Measurements from ENCODE around the gene ISOC2.
A peak's percentile ranks its signal among the peaks of the same experiment; 100 is the strongest.

Gene ISOC2

GRCh38 chr19:55491546-55492360, 30.3 kb upstream of the ISOC2 start:
- no peak for DNase-seq (ENCODE audit: low read depth, low spot score)
- H3K4me3 ChIP-seq (ENCODE audit: low read length) = no peak overlapping the region

GRCh38 chr19:55490478-55491432, 29.3 kb upstream of the ISOC2 start:
- no peak for DNase-seq (ENCODE audit: low read depth, low spot score)
- no peak overlapping the region for H3K4me3 ChIP-seq (ENCODE audit: low read length)

GRCh38 chr19:55489711-55490477, 28.5 kb upstream of the ISOC2 start:
- no peak for DNase-seq (ENCODE audit: low read depth, low spot score)
- no peak overlapping the region for H3K4me3 ChIP-seq (ENCODE audit: low read length)

GRCh38 chr19:55488986-55489710, 27.7 kb upstream of the ISOC2 start:
- H3K4me3 ChIP-seq (ENCODE audit: low read length) = no peak overlapping the region

GRCh38 chr19:55487924-55488687, 26.7 kb upstream of the ISOC2 start, which contains the start of gene SSC5D:
Gene SSC5D (plus strand): TSS chr19:55488436. CDS start chr19:55488590, 154 bp downstream.
- DNase-seq (ENCODE audit: low read depth, low spot score) = no peak
- no peak within 1 kb of the TSS for H3K4me3 ChIP-seq (ENCODE audit: low read length)

More at GRCh38 chr19:55488986-55489710, 27.7 kb upstream of the ISOC2 start:
- no peak for DNase-seq (ENCODE audit: low read depth, low spot score)

- no peak overlapping the region for H3K4me3 ChIP-seq (ENCODE audit: low read length)
- DNase-seq (ENCODE audit: low read depth, low spot score) = no peak
These were observed 25.8 kb upstream of the ISOC2 start for GRCh38 chr19:55486971-55487923.

- no peak for DNase-seq (ENCODE audit: low read depth, low spot score)
These were observed 24.9 kb upstream of the ISOC2 start for GRCh38 chr19:55486043-55486970.

GRCh38 chr19:55485439-55486011, 24.1 kb upstream of the ISOC2 start:
- no peak for DNase-seq (ENCODE audit: low read depth, low spot score)

More at GRCh38 chr19:55486043-55486970, 24.9 kb upstream of the ISOC2 start:
- H3K4me3 ChIP-seq (ENCODE audit: low read length) = peak overlapping the region; percentile 77

GRCh38 chr19:55484593-55485438, 23.4 kb upstream of the ISOC2 start, which contains the start of gene NAT14:
Gene NAT14 (plus strand): TSS chr19:55485188. CDS start chr19:55485709, 521 bp downstream.
- DNase-seq (ENCODE audit: low read depth, low spot score) = peak; percentile 64
- peak within 1 kb of the TSS; percentile 77 for H3K4me3 ChIP-seq (ENCODE audit: low read length)

More at GRCh38 chr19:55485439-55486011, 24.1 kb upstream of the ISOC2 start:
- peak overlapping the region; percentile 77 for H3K4me3 ChIP-seq (ENCODE audit: low read length)

GRCh38 chr19:55483706-55484592, 22.5 kb upstream of the ISOC2 start:
- no peak for DNase-seq (ENCODE audit: low read depth, low spot score)
- peak overlapping the region; percentile 77 for H3K4me3 ChIP-seq (ENCODE audit: low read length)

- no peak overlapping the region for H3K4me3 ChIP-seq (ENCODE audit: low read length)
- no peak for DNase-seq (ENCODE audit: low read depth, low spot score)
These were observed 21.7 kb upstream of the ISOC2 start for GRCh38 chr19:55482967-55483705.

GRCh38 chr19:55482156-55482961, 20.9 kb upstream of the ISOC2 start:
- DNase-seq (ENCODE audit: low read depth, low spot score) = no peak
- H3K4me3 ChIP-seq (ENCODE audit: low read length) = no peak overlapping the region
